ENCODE data around the gene KCP.

KCP gene

GRCh38 chr7:128904381-128905197 is 5.9 kb downstream of the KCP start:
- peak; percentile 36 for DNase-seq

- DNase-seq = no peak
Observed at GRCh38 chr7:128903621-128904361, 6.7 kb downstream of the KCP start.

GRCh38 chr7:128902761-128903585 is 7.5 kb downstream of the KCP start:
- no peak for DNase-seq

- DNase-seq = no peak
Observed at GRCh38 chr7:128900237-128900636, 10.3 kb downstream of the KCP start.

- no peak for DNase-seq
Observed at GRCh38 chr7:128899392-128899791, 11.1 kb downstream of the KCP start.

GRCh38 chr7:128895320-128895719 is 15.2 kb downstream of the KCP start:
- DNase-seq = no peak

GRCh38 chr7:128894101-128894440 is 16.4 kb downstream of the KCP start:
- no peak for DNase-seq

- DNase-seq = no peak
Observed at GRCh38 chr7:128893251-128894100, 17.0 kb downstream of the KCP start.

GRCh38 chr7:128892521-128893250 is 17.8 kb downstream of the KCP start:
- no peak for DNase-seq

- no peak for DNase-seq
Observed at GRCh38 chr7:128891942-128892269, 18.6 kb downstream of the KCP start.

GRCh38 chr7:128891110-128891941 is 19.2 kb downstream of the KCP start:
- DNase-seq = no peak

- no peak for DNase-seq
Observed at GRCh38 chr7:128890306-128891109, 20.0 kb downstream of the KCP start.

GRCh38 chr7:128889121-128889520 is 21.4 kb downstream of the KCP start:
- DNase-seq = no peak

- no peak for DNase-seq
Observed at GRCh38 chr7:128888756-128889095, 21.8 kb downstream of the KCP start.

GRCh38 chr7:128888039-128888755 is 22.3 kb downstream of the KCP start:
- DNase-seq = no peak

GRCh38 chr7:128887169-128888038 is 23.1 kb downstream of the KCP start:
- no peak for DNase-seq

GRCh38 chr7:128886391-128887168 is 23.9 kb downstream of the KCP start:
- DNase-seq = no peak
